K562 (cell line): ENCODE measurements around the gene TRIP10. TPM values are rescaled to one million over a fixed set of nuclear protein-coding genes. Genes with fewer than 3 reads are reported as not detected.

Source experiments
- ATAC-seq: fragments of 200-7000 bp; cut with Tn5 transposase; 3 replicates; pipeline ENCODE4 v1.9.1; 2020; ENCODE audit warnings: moderate library complexity
- BruUV-seq: library from RNA; stranded (reverse); fragments of 400-500 nt; replicated peaks from 2 replicates; lab custom pipeline; 2021; lab: Mats Ljungman, UMichigan
- CTCF ChIA-PET: fragments of 300-600 bp; formaldehyde crosslinking; extraction: SDS; loops from one replicate; lab custom pipeline; 2021; ENCODE audit warnings: low intra/inter-chr PET ratio; lab: Yijun Ruan, JAX
- POLR2A ChIA-PET: fragments of 300-600, 350-650 bp; sonication (Branson Sonifier 250); formaldehyde crosslinking; extraction: SDS; loops from one replicate; lab custom pipeline; 2021; ENCODE audit warnings: antibody characterized with exemption, inconsistent platforms; lab: Yijun Ruan, JAX
- DNase-seq, 4 experiments: peaks; one replicate each; pipeline versions ENCODE4 v3.0.0 to v3.0.0-alpha.2; 2011 to 2018; ENCODE audit warnings: low spot score in 3 of 4, mixed read lengths in 3 of 4; ENCODE audit errors: extremely low read depth in 1 of 4
- FAIRE-seq: peaks from 2 replicates; lab custom pipeline; 2011; peaks lifted over from hg19 to GRCh38; lab: Jason Lieb, UNC
- H2AFZ ChIP-seq: 2 replicates; pipeline ENCODE4 v1.6.0; 2011; ENCODE audit warnings: low read depth, low read length, control low read depth, inconsistent platforms
- H3K27ac ChIP-seq: fragments of 200-600 bp; 3 replicates; pipeline ENCODE4 v1.8.0; 2011; ENCODE audit warnings: low read depth, mild to moderate bottlenecking, control low read depth, inconsistent platforms, low read length, moderate library complexity, mixed read lengths; ENCODE audit errors: extremely low read depth
- H3K27me3 ChIP-seq, 2 experiments: fragments of 300-600 bp in 1 of 2; 2 replicates in 1 of 2; 3 replicates in 1 of 2; pipeline versions ENCODE4 v1.6.0 to v1.8.0; 2011; ENCODE audit warnings: inconsistent platforms in 2 of 2, low read length in 2 of 2, mild to moderate bottlenecking in 1 of 2, mixed read lengths in 1 of 2, moderate library complexity in 1 of 2; ENCODE audit not compliant: control insufficient read depth in 2 of 2, insufficient read depth in 2 of 2
- H3K36me3 ChIP-seq: fragments of 300-600 bp; 3 replicates; pipeline ENCODE4 v1.8.0; 2011; ENCODE audit warnings: mild to moderate bottlenecking, low read length, inconsistent platforms; ENCODE audit not compliant: control insufficient read depth, insufficient read depth
- H3K4me1 ChIP-seq, 2 experiments: fragments of 200-600 bp in 1 of 2; replicated peaks in 1 of 2; 2 replicates in 1 of 2; 3 replicates in 1 of 2; pipeline versions ENCODE4 v1.5.1 to v1.8.0; 2011; ENCODE audit warnings: inconsistent platforms in 2 of 2, low read length in 2 of 2, mild to moderate bottlenecking in 1 of 2, mixed read lengths in 1 of 2, moderate library complexity in 1 of 2; ENCODE audit not compliant: control insufficient read depth in 2 of 2, insufficient read depth in 2 of 2
- H3K4me2 ChIP-seq: 2 replicates; pipeline ENCODE4 v1.6.1; 2011; ENCODE audit warnings: low read length, control low read depth, inconsistent platforms, mixed read lengths; ENCODE audit not compliant: insufficient read depth
- H3K4me3 ChIP-seq: fragments of 200-600 bp; sonication (generic), shearing (Covaris generic); 2 replicates; pipeline ENCODE4 v1.5.1; 2016; ENCODE audit warnings: control low read depth, inconsistent platforms
- H3K79me2 ChIP-seq: fragments of 200-600 bp; 3 replicates; pipeline ENCODE4 v1.8.0; 2011; ENCODE audit warnings: low read length, inconsistent platforms; ENCODE audit not compliant: control insufficient read depth, insufficient read depth
- H3K9ac ChIP-seq, 2 experiments: 2 replicates each; pipeline versions ENCODE4 v1.6.0 to v1.6.1; 2011; ENCODE audit warnings: low read depth in 2 of 2, low read length in 2 of 2, control low read depth in 1 of 2, inconsistent platforms in 1 of 2, mild to moderate bottlenecking in 1 of 2, mixed read lengths in 1 of 2; ENCODE audit not compliant: insufficient read depth in 1 of 2
- H3K9me1 ChIP-seq: one replicate; pipeline ENCODE4 v1.6.0; 2011; ENCODE audit warnings: inconsistent platforms, mild to moderate bottlenecking, low read length, moderate library complexity; ENCODE audit not compliant: control insufficient read depth, insufficient read depth
- H3K9me3 ChIP-seq: replicated peaks from 2 replicates; pipeline ENCODE4 v1.5.1; 2011; ENCODE audit warnings: low read depth, low read length, inconsistent platforms; ENCODE audit not compliant: control insufficient read depth, insufficient read depth
- H4K20me1 ChIP-seq: replicated peaks from 2 replicates; pipeline ENCODE4 v1.6.1; 2011; ENCODE audit warnings: low read length, inconsistent platforms, mixed read lengths; ENCODE audit not compliant: control insufficient read depth, insufficient read depth
- BRD9 ChIP-seq: fragments of 450-650 bp; IDR thresholded peaks from 2 replicates; pipeline ENCODE4 v1.6.1; 2018; ENCODE audit warnings: low read depth; ENCODE audit not compliant: partially characterized antibody
- CBX5 ChIP-seq: IDR thresholded peaks from 2 replicates; pipeline ENCODE4 v1.6.1; 2014; ENCODE audit warnings: low read depth, borderline replicate concordance
- ELF1 ChIP-seq: fragments of 200-800 bp; sonication (Bioruptor generic); IDR thresholded peaks from 2 replicates; pipeline ENCODE4 v1.6.1; 2016; ENCODE audit warnings: missing genetic modification characterization, missing compliant biosample characterization
- FOS ChIP-seq: IDR thresholded peaks from 3 replicates; pipeline ENCODE4 v1.6.1; 2011; ENCODE audit not compliant: insufficient read length; ENCODE audit errors: extremely low read depth
- HINFP ChIP-seq: fragments of 450-650 bp; conservative IDR thresholded peaks from 2 replicates; pipeline ENCODE4 v1.6.1; 2016; ENCODE audit warnings: missing genetic modification characterization, low read depth, mild to moderate bottlenecking, control low read depth, missing compliant biosample characterization
- NUFIP1 ChIP-seq: fragments of 450-650 bp; IDR thresholded peaks from 2 replicates; pipeline ENCODE4 v1.6.1; 2018; ENCODE audit not compliant: partially characterized antibody
- WGBS: fragments of 100-300 bp; shearing (Covaris generic); methylation state at CpG from one replicate; pipeline ENCODE4 v1.1.6; 2016; ENCODE audit warnings: low coverage, mixed read lengths; ENCODE audit not compliant: insufficient coverage; ENCODE audit errors: missing lambda C conversion rate; 5-methylcytosine and 5-hydroxymethylcytosine counted together
- in situ Hi-C: fragments of 300-500 bp; cut with MboI; formaldehyde crosslinking; loops from 4 replicates; pipeline ENCODE4 v1.15.0; 2018; ENCODE audit warnings: inconsistent platforms, mixed read lengths
- intact Hi-C: fragments of 100-400 bp; cut with micrococcal nuclease; formaldehyde crosslinking; loops from 2 replicates; pipeline ENCODE4 v1.14.2; 2022
- polyA plus RNA-seq, 8 experiments: library from polyadenylated mRNA; depleted of rRNA in 4 of 8; stranded (reverse) in 5 of 8; unstranded in 3 of 8; fragments of >200 nt; fragmentation: Nextera tagmentation in 2 of 8; fragmentation: Illumina TruSeq in 1 of 8; extraction: Ambion mirVana in 2 of 8; extraction: Trizol in 1 of 8; gene quantifications; 2 replicates each; pipeline versions ENCODE4 v1.2.1 to v1.2.3, GENCODE V29; 2011 to 2014; ENCODE audit warnings: inconsistent platforms in 1 of 8, missing spikeins in 1 of 8
- total RNA-seq, 7 experiments: library from RNA; depleted of rRNA in 6 of 7; stranded (reverse); fragments of >200 nt in 6 of 7; fragmentation: Illumina TruSeq in 2 of 7; extraction: Trizol in 2 of 7; gene quantifications; 2 replicates each; pipeline versions ENCODE4 v1.2.1 to v1.2.3, GENCODE V29; 2011 to 2021; ENCODE audit warnings: low replicate concordance in 1 of 7

TRIP10 gene
- total and polyA plus RNA-seq, 9 of the 15 experiments (the other 6 are each of a cell fraction or from before 2014, with no cell fraction given), result 1.2 to 66.8 (median 36.1) TPM

- no TSS peak for BruUV-seq
- Histone ChIP-seq H3K4me3 (no peak overlapping the region), H3K27ac (no peak overlapping the region), H3K36me3 (no peaks in the 10 kb centered on the region), H3K79me2 (no peaks in the 10 kb centered on the region), H3K4me2 (no peak overlapping the region), H3K27me3 (peaks cover 7 to 26% of the 10 kb centered on the region in 2 experiments; a peak in 4 of 5 replicates), H3K9me1 (no peaks in the 10 kb centered on the region), H3K9ac (no peak overlapping the region), H3K9me3 (no peaks in the 10 kb centered on the region), H2AFZ (no peak overlapping the region), H4K20me1 (0 out of 2 replicates have a peak, but pooled peaks cover 5% of the 10 kb centered on the region), H3K4me1 (peaks cover 12 to 25% of the 10 kb centered on the region in 2 experiments)
- WGBS, result 16% methylated on average over 16 of the region's 24 CpGs
- intact Hi-C loops (no loop called here), in situ Hi-C loops (no loop called here)
- CTCF ChIA-PET, result no interaction called here
- POLR2A ChIA-PET, result interaction anchor here (0.5 kb wide), 1 partner anchor 1689 kb away, joined by 3 read pairs; no protein-coding TSS in a partner anchor
- no peak for ATAC-seq
- TF ChIP-seq FOS, result no peak
- TF ChIP-seq BRD9, result no peak
- TF ChIP-seq ELF1 (tag), result 0 out of 2 replicates have a peak, but pooled peaks have one; percentile 14
- no peak for TF ChIP-seq CBX5
- no peak for TF ChIP-seq NUFIP1
- no peak for TF ChIP-seq HINFP
- FAIRE-seq, result peak; percentile 6
- DNase-seq, result no peak
Measured at GRCh38 chr19:6713773-6714692, 25.4 kb upstream of the TRIP10 start.
